HepG2 (cell line): Measurements from ENCODE around the gene TMCO6. TPM values are rescaled to one million over a fixed set of nuclear protein-coding genes. Genes with fewer than 3 reads are reported as not detected.
"Not testable (repeated sequence)": the region's sequence is repeated elsewhere in the genome, so short reads cannot be mapped to it uniquely, and the experiment has no call there.

Experiments used
- ATAC-seq: fragments of 200-7000 bp; cut with Tn5 transposase; 3 replicates; pipeline ENCODE4 v1.9.1; 2020; ENCODE audit warnings: mild to moderate bottlenecking, moderate library complexity
- BruUV-seq: library from RNA; stranded (reverse); fragments of 400-500 nt; replicated peaks from 2 replicates; lab custom pipeline; 2021; lab: Mats Ljungman, UMichigan
- CTCF ChIA-PET: fragments of 300-600 bp; formaldehyde crosslinking; extraction: SDS; loops from one replicate; lab custom pipeline; 2021; ENCODE audit warnings: low total read pairs, inconsistent platforms, low intra/inter-chr PET ratio; lab: Yijun Ruan, JAX
- POLR2A ChIA-PET: fragments of 350-600 bp; sonication (Branson Sonifier 250); formaldehyde crosslinking; loops from one replicate; lab custom pipeline; 2020; ENCODE audit warnings: antibody characterized with exemption, inconsistent platforms; lab: Yijun Ruan, JAX
- DNase-seq: peaks from one replicate; pipeline ENCODE4 v3.0.0-alpha.2; 2015; ENCODE audit warnings: low spot score
- FAIRE-seq: peaks from 3 replicates; lab custom pipeline; 2011; peaks lifted over from hg19 to GRCh38; lab: Jason Lieb, UNC
- H2AFZ ChIP-seq: one replicate; pipeline ENCODE4 v1.6.1; 2011; ENCODE audit warnings: low read length, inconsistent platforms
- H3K27ac ChIP-seq: fragments of 300-600 bp; 3 replicates; pipeline ENCODE4 v1.8.0; 2011; ENCODE audit warnings: mixed run types, mild to moderate bottlenecking, mixed read lengths, low read length, inconsistent platforms; ENCODE audit not compliant: insufficient read depth; ENCODE audit errors: extremely low read length
- H3K27me3 ChIP-seq, 2 experiments: fragments of 200-600 bp in 1 of 2; 2 replicates in 1 of 2; 3 replicates in 1 of 2; pipeline versions ENCODE4 v1.6.0 to v1.8.0; 2011; ENCODE audit warnings: low read length in 2 of 2, mild to moderate bottlenecking in 2 of 2, moderate library complexity in 2 of 2, inconsistent platforms in 1 of 2; ENCODE audit not compliant: insufficient read depth in 2 of 2, control insufficient read depth in 1 of 2
- H3K36me3 ChIP-seq, 2 experiments: fragments of 200-600 bp in 1 of 2; replicated peaks in 1 of 2; 2 replicates in 1 of 2; 3 replicates in 1 of 2; pipeline versions ENCODE4 v1.5.1 to v1.8.0; 2011; ENCODE audit warnings: low read length in 2 of 2, inconsistent platforms in 1 of 2; ENCODE audit not compliant: insufficient read depth in 2 of 2, control insufficient read depth in 1 of 2
- H3K4me1 ChIP-seq: 2 replicates; pipeline ENCODE4 v1.5.1; 2012; ENCODE audit warnings: low read length, inconsistent platforms; ENCODE audit not compliant: insufficient read depth
- H3K4me2 ChIP-seq: 2 replicates; pipeline ENCODE4 v1.6.0; 2011; ENCODE audit warnings: low read depth, low read length, inconsistent platforms
- H3K4me3 ChIP-seq, 3 experiments: fragments of 200-600 bp in 1 of 3; sonication (generic), shearing (Covaris generic) in 1 of 3; replicated peaks in 1 of 3; 2 replicates each; pipeline ENCODE4 v1.5.1; 2011 to 2016; ENCODE audit warnings: low read length in 3 of 3, inconsistent platforms in 2 of 3, low read depth in 2 of 3, mild to moderate bottlenecking in 2 of 3, control low read depth in 1 of 3, mixed read lengths in 1 of 3; ENCODE audit not compliant: insufficient read depth in 1 of 3
- H3K79me2 ChIP-seq: one replicate; pipeline ENCODE4 v1.6.1; 2011; ENCODE audit warnings: low read length, inconsistent platforms; ENCODE audit not compliant: insufficient read depth
- H3K9ac ChIP-seq: 2 replicates; pipeline ENCODE4 v1.6.0; 2011; ENCODE audit warnings: mild to moderate bottlenecking, low read depth, low read length, inconsistent platforms; ENCODE audit not compliant: insufficient read depth
- H3K9me3 ChIP-seq: 2 replicates; pipeline ENCODE4 v1.5.1; 2012; ENCODE audit warnings: mild to moderate bottlenecking, low read length
- H4K20me1 ChIP-seq: 2 replicates; pipeline ENCODE4 v1.6.0; 2011; ENCODE audit warnings: inconsistent platforms, mild to moderate bottlenecking, low read length, moderate library complexity; ENCODE audit not compliant: insufficient read depth
- ARID4A ChIP-seq: sonication (generic); formaldehyde crosslinking; IDR thresholded peaks from 2 replicates; pipeline ENCODE4 v1.5.0; 2020; ENCODE audit warnings: mild to moderate bottlenecking, missing genetic modification reagents, borderline replicate concordance
- ERF ChIP-seq: IDR thresholded peaks from 2 replicates; pipeline ENCODE4 v1.6.1; 2018; ENCODE audit warnings: missing biosample characterization, missing genetic modification reagents
- MBNL3 ChIP-seq: fragments of 250-450 bp; sonication (Bioruptor Pico); conservative IDR thresholded peaks from 2 replicates; pipeline ENCODE4 v1.8.0; 2022; ENCODE audit warnings: mild to moderate bottlenecking, inconsistent platforms
- MIXL1 ChIP-seq: IDR thresholded peaks from 2 replicates; pipeline ENCODE4 v1.6.1; 2016
- RXRA ChIP-seq: sonication (generic); formaldehyde crosslinking; IDR thresholded peaks from 2 replicates; pipeline ENCODE4 v1.5.1; 2020; ENCODE audit warnings: missing genetic modification reagents
- ZNF335 ChIP-seq: sonication (generic); formaldehyde crosslinking; IDR thresholded peaks from 2 replicates; pipeline ENCODE4 v1.4.0; 2020; ENCODE audit warnings: missing genetic modification reagents
- WGBS: methylation state at CpG from one replicate; pipeline ENCODE4 v1.1.6; 2017; ENCODE audit warnings: low lambda C conversion rate; 5-methylcytosine and 5-hydroxymethylcytosine counted together
- in situ Hi-C: cut with HindIII; loops from 2 replicates; pipeline ENCODE4 v1.10.0; 2017; ENCODE audit warnings: low pct_unique_long_range_greater_than_20kb; ENCODE audit not compliant: extremely low pct_ligation_motif_present
- intact Hi-C: fragments of 100-400 bp; cut with micrococcal nuclease; formaldehyde crosslinking; loops from one replicate; pipeline ENCODE4 v1.10.0; 2022; ENCODE audit not compliant: unreplicated experiment
- polyA plus RNA-seq, 8 experiments: library from polyadenylated mRNA; depleted of rRNA in 3 of 8; stranded (reverse) in 7 of 8; unstranded in 1 of 8; fragments of >200 nt; fragmentation: Illumina TruSeq in 4 of 8; extraction: Trizol in 4 of 8; gene quantifications; 2 replicates each; pipeline versions ENCODE4 v1.2.1 to v1.2.3, GENCODE V29; 2011 to 2016; ENCODE audit warnings: low read depth in 4 of 8, missing spikeins in 1 of 8, mixed read lengths in 1 of 8; ENCODE audit not compliant: insufficient read depth in 1 of 8
- total RNA-seq, 5 experiments: library from RNA; depleted of rRNA; stranded (reverse); fragments of >200 nt; fragmentation: Illumina TruSeq; extraction: Trizol; gene quantifications; 2 replicates each; pipeline ENCODE4 v1.2.3, GENCODE V29; 2016; ENCODE audit warnings: low read depth in 1 of 5

Gene TMCO6
- total and polyA plus RNA-seq, 2 of the 13 experiments (the other 11 are each of a cell fraction or from before 2014, with no cell fraction given) = 16.6 to 28.2 TPM

GRCh38 chr5:140602147-140602546, 37.1 kb upstream of the TMCO6 start (continued):
- TF ChIP-seq ERF (CRISPR knock-in tag) = no peak
- no peak for TF ChIP-seq ZNF335
- TF ChIP-seq MBNL3 (CRISPR knock-in tag) = no peak
- no peak for TF ChIP-seq ARID4A
- TF ChIP-seq RXRA (CRISPR knock-in tag) = no peak
- no peak for TF ChIP-seq MIXL1

- ATAC-seq, BruUV-seq, POLR2A ChIA-PET, H3K36me3 ChIP-seq, H3K9ac ChIP-seq, intact Hi-C loops, in situ Hi-C loops, H3K4me3 ChIP-seq, FAIRE-seq, DNase-seq, H3K27me3 ChIP-seq, CTCF ChIA-PET, H4K20me1 ChIP-seq, H3K9me3 ChIP-seq, H2AFZ ChIP-seq, H3K27ac ChIP-seq, H3K4me2 ChIP-seq, H3K79me2 ChIP-seq: not testable (repeated sequence)
- WGBS = 82% methylated on average over 4 of the region's 4 CpGs
- peaks cover 43% of the 10 kb centered on the region for H3K4me1 ChIP-seq
Measured at GRCh38 chr5:140603446-140603698, 35.9 kb upstream of the TMCO6 start.
